PC-9 (cell line): Measurements from ENCODE around the gene PIH1D1. TPM values are rescaled to one million over a fixed set of nuclear protein-coding genes. Genes with fewer than 3 reads are reported as not detected.

ENCODE experiments used
- BruUV-seq: library from RNA; stranded (reverse); fragments of 400-500 nt; replicated peaks from 2 replicates; lab custom pipeline; 2021; lab: Mats Ljungman, UMichigan
- CTCF ChIA-PET: fragments of 300-600 bp; sonication (Branson Sonifier 250); formaldehyde crosslinking; loops from one replicate; lab custom pipeline; 2022; ENCODE audit warnings: antibody characterized with exemption; lab: Charles Lee
- POLR2A ChIA-PET: fragments of 300-600 bp; sonication (Branson Sonifier 250); formaldehyde crosslinking; loops from one replicate; lab custom pipeline; 2022; ENCODE audit warnings: antibody characterized with exemption; ENCODE audit not compliant: unreplicated experiment; lab: Charles Lee
- DNase-seq, 2 experiments: peaks; one replicate each; pipeline versions ENCODE4 v3.0.0 to v3.0.0-alpha.2; 2015 to 2022; ENCODE audit warnings: mixed read lengths in 1 of 2
- H2AFZ ChIP-seq: fragments of 200-600 bp; sonication (generic); 2 replicates; pipeline ENCODE4 v1.8.1; 2017; ENCODE audit warnings: antibody characterized with exemption
- H3F3A ChIP-seq: fragments of 200-600 bp; sonication (generic); 2 replicates; pipeline ENCODE4 v1.8.1; 2017; ENCODE audit warnings: antibody characterized with exemption, mild to moderate bottlenecking, low read depth; ENCODE audit not compliant: insufficient read depth
- H3K27ac ChIP-seq: fragments of 200-600 bp; sonication (generic); 2 replicates; pipeline ENCODE4 v1.6.1; 2016; ENCODE audit warnings: mixed run types
- H3K27me3 ChIP-seq: fragments of 200-600 bp; sonication (generic); 2 replicates; pipeline ENCODE4 v1.6.1; 2016; ENCODE audit warnings: low read depth, mixed run types; ENCODE audit not compliant: insufficient read depth
- H3K36me3 ChIP-seq: fragments of 200-600 bp; sonication (generic); 2 replicates; pipeline ENCODE4 v1.6.1; 2016; ENCODE audit warnings: low read depth, mixed run types
- H3K4me1 ChIP-seq: fragments of 200-600 bp; sonication (generic); replicated peaks from 2 replicates; pipeline ENCODE4 v1.6.1; 2016; ENCODE audit warnings: mixed run types; ENCODE audit not compliant: insufficient read depth
- H3K4me2 ChIP-seq: fragments of 200-600 bp; sonication (generic); 2 replicates; pipeline ENCODE4 v1.6.1; 2017; ENCODE audit warnings: mixed run types
- H3K4me3 ChIP-seq: fragments of 200-600 bp; sonication (generic); 2 replicates; pipeline ENCODE4 v1.6.1; 2016; ENCODE audit warnings: mixed run types
- H3K79me2 ChIP-seq: fragments of 200-600 bp; sonication (generic); 2 replicates; pipeline ENCODE4 v1.6.1; 2017; ENCODE audit warnings: low read depth, mixed run types
- H3K9me2 ChIP-seq: fragments of 200-600 bp; sonication (generic); 2 replicates; pipeline ENCODE4 v1.8.1; 2017; ENCODE audit warnings: mild to moderate bottlenecking; ENCODE audit not compliant: insufficient read depth
- H3K9me3 ChIP-seq: fragments of 200-600 bp; sonication (generic); 2 replicates; pipeline ENCODE4 v1.8.1; 2016; ENCODE audit warnings: low read depth; ENCODE audit not compliant: insufficient read depth
- H4K20me1 ChIP-seq: fragments of 200-600 bp; sonication (generic); 2 replicates; pipeline ENCODE4 v1.8.1; 2017; ENCODE audit not compliant: insufficient read depth
- CTCF ChIP-seq: fragments of 200-600 bp; sonication (generic); conservative IDR thresholded peaks from 2 replicates; pipeline ENCODE4 v1.6.1; 2017; ENCODE audit warnings: mixed run types, antibody characterized with exemption, mild to moderate bottlenecking, moderate library complexity
- EZH2 ChIP-seq: fragments of 200-600 bp; sonication (generic); IDR thresholded peaks from 2 replicates; pipeline ENCODE4 v1.8.0; 2017; ENCODE audit warnings: antibody characterized with exemption, low read depth
- intact Hi-C: fragments of 100-400 bp; cut with micrococcal nuclease; formaldehyde crosslinking; loops from one replicate; pipeline ENCODE4 v1.10.0; 2022; ENCODE audit not compliant: unreplicated experiment
- total RNA-seq: library from RNA; stranded (reverse); gene quantifications from 2 replicates; pipeline ENCODE4 v1.2.3, GENCODE V29; 2021

Gene PIH1D1
- total RNA-seq, 1 experiment from 2014 or later, result 156 TPM

- peaks cover 32% of the 10 kb centered on the region for H3F3A ChIP-seq
- no peaks in the 10 kb centered on the region for H3K9me3 ChIP-seq
- H3K79me2 ChIP-seq, result no peaks in the 10 kb centered on the region
- intact Hi-C loops, result no loop called here
- no peaks in the 10 kb centered on the region for H3K9me2 ChIP-seq
- no peak overlapping the region for H2AFZ ChIP-seq
- TF ChIP-seq CTCF (no peak), EZH2 (no peak)
- CTCF ChIA-PET, result no interaction called here
- POLR2A ChIA-PET, result no interaction called here
- H3K4me2 ChIP-seq, result no peak overlapping the region
- DNase-seq, result no peak
- H3K27ac ChIP-seq, result no peak overlapping the region
- no peaks in the 10 kb centered on the region for H3K36me3 ChIP-seq
- 0 out of 2 replicates have a peak, but pooled peaks cover 4% of the 10 kb centered on the region for H3K27me3 ChIP-seq
- H3K4me3 ChIP-seq, result no peak overlapping the region
- H3K4me1 ChIP-seq, result 0 out of 2 replicates have a peak, but pooled peaks cover 3% of the 10 kb centered on the region
- H4K20me1 ChIP-seq, result no peaks in the 10 kb centered on the region
- no TSS peak for BruUV-seq
These were observed 19.0 kb upstream of the PIH1D1 start for GRCh38 chr19:49470615-49470978.

DNA sequence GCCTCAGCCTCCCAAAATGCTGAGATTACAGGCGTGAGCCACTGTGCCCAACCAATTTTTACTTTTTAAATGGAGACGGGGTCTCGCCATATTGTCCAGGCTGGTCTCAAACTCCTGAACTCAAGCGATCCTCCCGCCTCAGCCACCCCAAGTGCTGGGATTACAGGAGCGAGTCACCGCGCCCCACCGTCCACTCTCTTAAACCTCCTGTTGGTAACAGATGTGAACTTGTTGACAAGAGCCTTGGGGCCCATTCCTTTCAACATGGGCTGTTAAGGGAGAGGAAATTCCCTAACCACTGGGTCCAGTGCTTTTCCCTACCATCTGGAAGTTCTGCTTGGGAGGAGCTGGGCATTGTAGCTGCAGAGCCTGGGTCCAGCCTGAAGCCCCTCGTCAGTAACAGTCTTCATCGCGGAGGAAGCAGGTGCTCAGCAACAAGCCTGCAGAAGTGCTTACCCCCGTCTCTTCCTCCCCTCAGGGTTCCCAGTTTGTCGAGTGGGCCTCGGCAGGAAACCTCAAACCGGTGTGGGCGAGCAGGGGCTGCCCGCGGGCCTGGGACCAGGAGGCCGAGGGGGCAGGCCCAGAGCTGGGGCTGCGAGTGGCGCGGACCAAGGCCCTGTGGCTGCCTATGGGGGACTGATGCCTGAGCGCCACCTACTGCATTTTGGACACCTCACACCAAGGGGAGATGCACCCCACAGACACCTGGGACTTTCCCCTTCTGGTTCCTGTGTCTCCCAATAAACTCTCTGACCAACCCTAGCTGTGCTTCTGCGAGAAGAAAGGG, 18.4 kb upstream of the PIH1D1 start:
- no peak overlapping the region for H3K4me2 ChIP-seq
- POLR2A ChIA-PET, result no interaction called here
- H3K9me3 ChIP-seq, result no peaks in the 10 kb centered on the region
- H2AFZ ChIP-seq, result no peak overlapping the region
- no peak overlapping the region for H3K27ac ChIP-seq
- H3K4me3 ChIP-seq, result no peak overlapping the region
- H3K4me1 ChIP-seq, result 0 out of 2 replicates have a peak, but pooled peaks cover 3% of the 10 kb centered on the region
- peaks cover 27% of the 10 kb centered on the region for H3F3A ChIP-seq
- H3K27me3 ChIP-seq, result 0 out of 2 replicates have a peak, but pooled peaks cover 4% of the 10 kb centered on the region
- H3K79me2 ChIP-seq, result no peaks in the 10 kb centered on the region
- no peaks in the 10 kb centered on the region for H4K20me1 ChIP-seq
- BruUV-seq, result no TSS peak
- H3K9me2 ChIP-seq, result no peaks in the 10 kb centered on the region
- intact Hi-C loops, result no loop called here
- CTCF ChIA-PET, result no interaction called here
- no peak for DNase-seq
- H3K36me3 ChIP-seq, result no peaks in the 10 kb centered on the region
- TF ChIP-seq CTCF (no peak; the same call in 1 of the 2 replicates), EZH2 (no peak)

DNA sequence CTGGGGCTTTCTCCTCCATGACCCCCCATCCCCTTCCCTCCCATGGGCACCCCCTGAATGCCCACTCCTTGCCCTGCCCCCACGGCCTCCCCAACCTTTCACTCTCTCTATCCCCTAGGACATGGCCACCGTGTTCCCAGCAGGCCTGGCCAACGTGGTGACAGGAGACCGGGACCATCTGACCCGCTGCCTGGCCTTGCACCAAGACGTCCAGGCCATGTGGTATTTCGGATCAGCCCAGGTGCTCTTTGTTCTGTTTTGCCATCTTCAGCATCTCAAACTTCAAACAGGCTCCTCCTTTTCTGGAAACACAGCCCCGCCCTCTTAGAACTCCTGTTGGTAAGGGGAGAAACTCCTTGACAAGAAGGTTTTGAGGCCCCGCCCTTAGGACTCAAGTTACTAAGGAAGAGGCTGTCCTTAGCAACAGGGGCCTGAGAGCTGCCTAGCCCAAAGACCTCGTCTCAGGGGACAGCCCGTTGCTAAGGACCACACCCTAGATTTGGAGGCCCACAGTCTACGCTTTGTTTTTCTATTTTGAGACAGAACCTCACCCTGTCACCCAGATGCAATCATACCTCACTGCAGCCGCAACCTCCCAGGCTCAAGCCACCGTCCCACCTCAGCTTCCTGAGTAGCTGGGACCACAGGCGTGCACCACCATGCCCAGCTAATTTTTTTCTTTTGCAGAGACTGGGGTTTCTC, 17.3 kb upstream of the PIH1D1 start:
- DNase-seq, result peak; percentile 44 to 62
- Histone ChIP-seq H3K79me2 (no peaks in the 10 kb centered on the region), H3K9me3 (no peaks in the 10 kb centered on the region), H2AFZ (no peak overlapping the region), H3K27ac (no peak overlapping the region), H3K9me2 (no peaks in the 10 kb centered on the region), H3K4me2 (no peak overlapping the region), H4K20me1 (no peaks in the 10 kb centered on the region), H3K4me1 (no peaks in the 10 kb centered on the region), H3F3A (peaks cover 26% of the 10 kb centered on the region), H3K27me3 (no peaks in the 10 kb centered on the region), H3K4me3 (no peak overlapping the region), H3K36me3 (no peaks in the 10 kb centered on the region)
- POLR2A ChIA-PET, result interaction anchor here (0.6 to 0.7 kb wide), 2 partner anchors 803 to 816 kb away, joined by 4 to 7 read pairs; no protein-coding TSS in a partner anchor
- intact Hi-C loops, result no loop called here
- CTCF ChIA-PET, result no interaction called here
- BruUV-seq, result no TSS peak
- TF ChIP-seq CTCF (no peak), EZH2 (no peak)
